K562 (cell line): ENCODE data around the gene LAX1. TPM values are rescaled to one million over a fixed set of nuclear protein-coding genes. Genes with fewer than 3 reads are reported as not detected.

Experiments
- CHD7 ChIP-seq: fragments of 200-600 bp; sonication (generic); IDR thresholded peaks from one replicate; pipeline ENCODE4 v1.6.1; 2012; ENCODE audit warnings: mild to moderate bottlenecking, low read depth, low read length, inconsistent platforms
- FOXA3 ChIP-seq, 2 experiments: fragments of 450-650 bp in 1 of 2; sonication (generic) in 1 of 2; formaldehyde crosslinking; IDR thresholded peaks in 1 of 2; conservative IDR thresholded peaks in 1 of 2; 2 replicates each; pipeline versions ENCODE4 v1.4.0 to v1.8.0; 2020 to 2022; ENCODE audit warnings: mild to moderate bottlenecking in 2 of 2, missing genetic modification reagents in 1 of 2
- GATAD2B ChIP-seq: fragments of 450-650 bp; IDR thresholded peaks from 2 replicates; pipeline ENCODE4 v1.6.1; 2017; ENCODE audit warnings: mild to moderate bottlenecking, borderline replicate concordance
- HSF4 ChIP-seq: fragments of 250-450 bp; sonication (Bioruptor Pico); IDR thresholded peaks from 2 replicates; pipeline ENCODE4 v2.1.2; 2022; ENCODE audit warnings: mild to moderate bottlenecking, moderate library complexity, borderline replicate concordance
- KHSRP ChIP-seq: fragments of 450-650 bp; IDR thresholded peaks from 2 replicates; pipeline ENCODE4 v1.6.1; 2017
- KLF16 ChIP-seq: IDR thresholded peaks from 2 replicates; pipeline ENCODE4 v1.6.1; 2016; ENCODE audit warnings: antibody characterized with exemption
- MAX ChIP-seq: sonication (generic); formaldehyde crosslinking; IDR thresholded peaks from 2 replicates; pipeline ENCODE4 v1.9.0; 2022; ENCODE audit warnings: mild to moderate bottlenecking, missing genetic modification reagents
- NELFE ChIP-seq: IDR thresholded peaks from 2 replicates; pipeline ENCODE4 v1.6.1; 2011; ENCODE audit warnings: mild to moderate bottlenecking; ENCODE audit not compliant: insufficient read depth, insufficient read length
- POLR2A ChIP-seq: fragments of 450-650 bp; conservative IDR thresholded peaks from 2 replicates; pipeline ENCODE4 v1.6.1; 2016
- RBM22 ChIP-seq: fragments of 200-400 bp; formaldehyde crosslinking; IDR thresholded peaks from 2 replicates; pipeline ENCODE4 v1.6.1; 2018; ENCODE audit warnings: low read length, low read depth; ENCODE audit not compliant: poor library complexity, severe bottlenecking
- RCOR1 ChIP-seq, 2 experiments: IDR thresholded peaks; 2 replicates each; pipeline ENCODE4 v1.6.1; 2012; ENCODE audit warnings: low read depth in 2 of 2, low read length in 2 of 2, borderline replicate concordance in 1 of 2, improper control_type of control experiment in 1 of 2
- SREBF2 ChIP-seq: sonication (generic); formaldehyde crosslinking; IDR thresholded peaks from 2 replicates; pipeline ENCODE4 v1.4.0; 2020; ENCODE audit warnings: mild to moderate bottlenecking, missing genetic modification reagents
- SRSF7 ChIP-seq: fragments of 200-400 bp; formaldehyde crosslinking; optimal IDR thresholded peaks from 2 replicates; pipeline ENCODE3; 2017; ENCODE audit warnings: mild to moderate bottlenecking, low read depth, low read length
- SRSF9 ChIP-seq: fragments of 200-400 bp; formaldehyde crosslinking; IDR thresholded peaks from 2 replicates; pipeline ENCODE4 v1.6.1; 2017; ENCODE audit warnings: low read depth, low read length, borderline replicate concordance
- TCF7L2 ChIP-seq: fragments of 150-350 bp; IDR thresholded peaks from 2 replicates; pipeline ENCODE4 v1.6.1; 2016; ENCODE audit warnings: low read depth, mild to moderate bottlenecking, low read length, moderate library complexity
- U2AF2 ChIP-seq: fragments of 200-400 bp; formaldehyde crosslinking; optimal IDR thresholded peaks from 2 replicates; pipeline ENCODE3; 2017; ENCODE audit warnings: low read depth, mild to moderate bottlenecking, low read length
- ZBTB26 ChIP-seq: fragments of 450-650 bp; formaldehyde crosslinking; IDR thresholded peaks from 2 replicates; pipeline ENCODE4 v1.4.0; 2022; ENCODE audit warnings: missing genetic modification characterization
- ZNF444 ChIP-seq: fragments of 250-450 bp; sonication (Bioruptor Pico); IDR thresholded peaks from 2 replicates; pipeline ENCODE4 v1.4.0; 2020; ENCODE audit warnings: mild to moderate bottlenecking, moderate library complexity
- polyA plus RNA-seq, 8 experiments: library from polyadenylated mRNA; depleted of rRNA in 4 of 8; stranded (reverse) in 5 of 8; unstranded in 3 of 8; fragments of >200 nt; fragmentation: Nextera tagmentation in 2 of 8; fragmentation: Illumina TruSeq in 1 of 8; extraction: Ambion mirVana in 2 of 8; extraction: Trizol in 1 of 8; gene quantifications; 2 replicates each; pipeline versions ENCODE4 v1.2.1 to v1.2.3, GENCODE V29; 2011 to 2014; ENCODE audit warnings: inconsistent platforms in 1 of 8, missing spikeins in 1 of 8
- total RNA-seq, 7 experiments: library from RNA; depleted of rRNA in 6 of 7; stranded (reverse); fragments of >200 nt in 6 of 7; fragmentation: Illumina TruSeq in 2 of 7; extraction: Trizol in 2 of 7; gene quantifications; 2 replicates each; pipeline versions ENCODE4 v1.2.1 to v1.2.3, GENCODE V29; 2011 to 2021; ENCODE audit warnings: low replicate concordance in 1 of 7

The LAX1 gene
- total and polyA plus RNA-seq, 9 of the 15 experiments (the other 6 are each of a cell fraction or from before 2014, with no cell fraction given), result not detected

GRCh38 chr1:203726417-203726867, 38.5 kb upstream of the LAX1 start (continued):
- 0 out of 2 replicates have a peak, but pooled peaks have one; percentile 30 for TF ChIP-seq MAX (CRISPR knock-in tag)
- no peak for TF ChIP-seq U2AF2
- no peak for TF ChIP-seq POLR2A
- no peak for TF ChIP-seq KHSRP
- TF ChIP-seq RCOR1 (IDR thresholded peaks at IDR 0.05; ENCODE audit: borderline replicate concordance in 1 of 2, low read depth in 2 of 2, low read length in 2 of 2), result peak in 1 of 2 experiments; percentile 92; a peak in 2 of 4 replicates
- 0 out of 2 replicates have a peak, but pooled peaks have one; percentile 42 for TF ChIP-seq ZNF444
- TF ChIP-seq SRSF9, result no peak
- no peak for TF ChIP-seq SREBF2 (CRISPR knock-in tag)
- TF ChIP-seq SRSF7, result no peak
- no peak for TF ChIP-seq FOXA3 (CRISPR knock-in tag; conservative IDR thresholded peaks at IDR 0.05 in 1 of 2, IDR thresholded peaks at IDR 0.05 in 1 of 2)
- peak; percentile 84; the same call in 1 of the 2 replicates for TF ChIP-seq KLF16
- no peak for TF ChIP-seq GATAD2B
- TF ChIP-seq NELFE, result no peak
- TF ChIP-seq RBM22, result no peak
- TF ChIP-seq CHD7, result no peak
- no peak for TF ChIP-seq ZBTB26
- no peak for TF ChIP-seq HSF4
- no peak for TF ChIP-seq TCF7L2
